Stomach (tissue), 9 donors: ENCODE results near the gene USP10. TPM values are rescaled to one million over a fixed set of nuclear protein-coding genes. Genes with fewer than 3 reads are reported as not detected.

Experiments used
- DNase-seq, 2 donors: peaks; one replicate each; pipeline versions ENCODE4 v3.0.0 to v3.0.0-alpha.2; 2013 to 2019
- H3K27ac ChIP-seq, 5 donors: fragments of 200-600 bp in 4 of 5; sonication (generic) in 4 of 5; one replicate each; pipeline ENCODE4 v1.5.1; 2013 to 2019; ENCODE audit warnings: mild to moderate bottlenecking in 1 of 5, moderate library complexity in 1 of 5
- H3K27me3 ChIP-seq, 3 donors: fragments of 200-600 bp; sonication (generic); one replicate each; pipeline ENCODE4 v1.5.1; 2017 to 2019; ENCODE audit warnings: mixed run types in 1 of 3
- H3K36me3 ChIP-seq, 4 donors: fragments of 200-600 bp; sonication (generic); 1 replicate in 3 of 4; 2 replicates in 1 of 4; pipeline ENCODE4 v1.5.1; 2016 to 2019
- H3K4me1 ChIP-seq, 4 donors: fragments of 200-600 bp; sonication (generic); one replicate each; pipeline ENCODE4 v1.5.1; 2016 to 2019
- H3K4me3 ChIP-seq, 4 donors: fragments of 200-600 bp; sonication (generic) in 3 of 4; one replicate each; pipeline ENCODE4 v1.5.1; 2016 to 2019; ENCODE audit warnings: mild to moderate bottlenecking in 1 of 4
- H3K9me3 ChIP-seq, 4 donors: fragments of 200-600 bp; sonication (generic); one replicate each; pipeline ENCODE4 v1.5.1; 2016 to 2019
- CTCF ChIP-seq, 7 experiments: fragments of 450-650 bp in 4 of 7; fragments of 200-600 bp in 3 of 7; sonication (generic) in 3 of 7; IDR thresholded peaks; one replicate each; pipeline ENCODE4 v1.5.1; 2016 to 2019; ENCODE audit warnings: antibody characterized with exemption in 7 of 7, control low read depth in 2 of 7, mild to moderate bottlenecking in 1 of 7
- EP300 ChIP-seq: sonication (generic); formaldehyde crosslinking; IDR thresholded peaks from one replicate; pipeline ENCODE4 v1.6.1; 2017; ENCODE audit warnings: antibody characterized with exemption
- POLR2A ChIP-seq, 4 donors: fragments of 450-650 bp; IDR thresholded peaks; one replicate each; pipeline ENCODE4 v1.6.1; 2016; ENCODE audit warnings: antibody characterized with exemption in 4 of 4, control low read depth in 2 of 4, mild to moderate bottlenecking in 1 of 4, moderate library complexity in 1 of 4
- POLR2AphosphoS5 ChIP-seq, 3 donors: sonication (generic); formaldehyde crosslinking; IDR thresholded peaks; one replicate each; pipeline ENCODE4 v1.6.1; 2016; ENCODE audit warnings: antibody characterized with exemption in 3 of 3
- whole genome bisulfite sequencing, 5 donors: extraction: QIAGEN DNeasy Blood & Tissue Kit in 3 of 5; methylation state at CpG; one replicate each; pipeline versions ENCODE4 v1.1.5 to v1.1.7; 2013 to 2018; 5-methylcytosine and 5-hydroxymethylcytosine counted together
- intact Hi-C: fragments of 100-400 bp; cut with DNase I; formaldehyde crosslinking; loops from one replicate; pipeline ENCODE4 v1.15.1; 2023; ENCODE audit warnings: low total_unique reads
- polyA plus RNA-seq, 3 donors: library from polyadenylated mRNA; stranded (reverse); fragments of 200-250 nt; gene quantifications; one replicate each; pipeline ENCODE4 v1.2.3, GENCODE V29; 2013
- total RNA-seq, 5 donors: library from RNA; depleted of rRNA; stranded (reverse); fragments of >200 nt; gene quantifications; one replicate each; pipeline versions ENCODE4 v1.1.0 to v1.2.3, GENCODE V29; 2014 to 2016
- donor health status: healthy with polysubstance abuse.
- donor health status: Bipolar disorder and iron deficiency.
- donor health status: healthy.

The USP10 gene
- total and polyA plus RNA-seq, 8 donors, result 17.1 to 183 (median 44.8) TPM

DNA sequence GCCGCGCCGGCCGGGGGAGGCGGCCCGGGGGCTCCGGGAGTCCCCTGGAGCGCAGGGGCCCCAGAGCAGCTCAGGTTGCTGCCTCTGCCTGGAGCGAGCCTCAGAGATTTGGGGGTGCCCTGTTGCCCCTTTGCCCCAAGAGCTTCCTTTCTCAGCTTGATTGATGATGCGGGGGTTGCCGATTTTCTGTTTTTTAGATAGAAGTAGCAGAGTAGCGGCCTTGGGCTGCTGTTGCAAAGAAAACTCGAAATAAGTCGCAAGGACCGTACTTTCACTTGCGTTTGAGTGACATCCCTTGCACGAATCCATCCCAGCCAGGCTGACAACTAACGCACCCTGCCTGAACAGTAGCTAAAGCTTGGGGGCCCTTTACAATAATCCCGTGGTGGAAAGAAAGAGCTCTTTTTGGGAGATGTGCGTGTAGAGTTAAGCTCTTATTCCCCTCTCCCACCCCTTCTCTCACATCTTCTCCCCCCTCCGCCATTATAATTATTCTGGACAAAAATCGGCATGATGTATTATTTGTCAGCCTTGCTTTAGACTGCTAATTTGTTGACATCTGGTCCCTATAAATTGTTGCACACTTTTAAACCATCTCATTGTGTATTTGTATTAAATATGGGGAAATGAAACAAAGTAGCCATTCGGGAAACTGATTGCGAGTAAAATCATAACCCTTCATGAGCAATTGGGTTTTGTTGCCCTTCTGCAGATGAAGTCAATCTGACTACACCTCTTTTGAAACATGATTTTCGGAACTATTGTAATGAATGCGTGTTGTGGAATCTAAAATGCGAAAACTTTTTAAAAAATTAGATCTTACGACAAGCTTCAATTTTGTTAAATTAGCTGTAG lies 873 bp downstream of the USP10 start:
- peaks cover 22 to 54% (median 44%) of the 10 kb centered on the region in 4 donors for H3K4me1 ChIP-seq
- WGBS, 5 donors, result 3 to 5% (median 4%) methylated on average over 19 to 28 of the region's 28 CpGs
- H3K4me3 ChIP-seq, result peak overlapping the region; percentile 98 to 100 (median 100)
- peak in 1 of 2 donors; percentile 63 for DNase-seq
- no peaks in the 10 kb centered on the region for H3K27me3 ChIP-seq
- intact Hi-C loops, result no loop called here
- H3K27ac ChIP-seq, result peak overlapping the region; percentile 86 to 96 (median 91)
- H3K36me3 ChIP-seq, result no peaks in the 10 kb centered on the region
- H3K9me3 ChIP-seq, result no peaks in the 10 kb centered on the region
- TF ChIP-seq EP300 (no peak), CTCF (IDR thresholded peaks at IDR 0.05) (no peak), POLR2A (IDR thresholded peaks at IDR 0.05) (no peak), POLR2AphosphoS5 (IDR thresholded peaks at IDR 0.05) (no peak)

DNA sequence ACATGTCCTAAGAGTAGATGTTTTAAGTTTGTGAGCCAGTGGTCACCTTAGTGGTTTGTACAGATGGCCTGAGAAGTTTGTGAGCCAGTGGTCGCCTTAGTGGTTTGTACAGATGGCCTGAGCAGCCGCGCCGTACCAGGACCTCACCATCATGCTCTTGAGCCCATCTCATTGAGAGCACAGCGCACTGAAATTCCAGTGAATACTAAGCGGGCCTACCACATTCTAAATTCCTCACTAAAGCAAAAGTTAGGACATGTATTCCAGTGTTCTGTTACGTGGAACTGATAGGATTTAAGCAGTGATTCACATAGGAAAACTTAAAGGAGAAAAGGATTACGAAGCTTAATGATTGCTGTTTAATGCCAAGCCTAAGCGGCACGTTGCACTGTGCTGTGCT lies 3.9 kb downstream of the USP10 start:
- H3K4me1 ChIP-seq, result peaks cover 22 to 75% (median 55%) of the 10 kb centered on the region in 4 donors

DNA sequence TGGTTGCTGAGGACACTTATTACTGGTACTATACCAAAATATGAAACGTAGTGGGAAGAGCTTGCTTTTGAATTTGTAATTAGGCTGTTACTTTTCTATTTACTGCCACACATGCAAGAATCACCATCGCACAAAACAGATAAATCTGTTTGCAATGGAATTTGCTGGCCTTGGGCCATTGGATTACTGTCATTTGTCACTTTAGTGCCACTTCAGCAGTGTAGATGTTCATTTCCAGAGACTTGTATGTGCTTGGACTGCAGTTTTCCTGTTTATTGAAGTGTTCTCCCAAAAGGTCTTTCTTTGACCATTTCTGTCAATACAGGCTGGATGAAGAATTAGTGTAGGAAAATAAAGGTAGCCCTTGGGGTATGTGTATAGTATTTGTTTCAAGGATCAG lies 4.5 kb downstream of the USP10 start:
- Histone ChIP-seq H3K27ac (no peak overlapping the region), H3K27me3 (no peaks in the 10 kb centered on the region), H3K9me3 (no peaks in the 10 kb centered on the region), H3K4me3 (no peak overlapping the region), H3K36me3 (peaks cover 0 to 7% (median 0%) of the 10 kb centered on the region in 4 donors), H3K4me1 (peaks cover 18 to 72% (median 51%) of the 10 kb centered on the region in 4 donors)
- intact Hi-C loops, result no loop called here
- no peak for DNase-seq
- TF ChIP-seq POLR2A (IDR thresholded peaks at IDR 0.05) (no peak), CTCF (IDR thresholded peaks at IDR 0.05) (no peak), POLR2AphosphoS5 (IDR thresholded peaks at IDR 0.05) (no peak), EP300 (no peak)
- WGBS, 5 donors, result 55 to 70% (median 63%) methylated on average over 2 of the region's 2 CpGs

More for the DNA sequence above, 3.9 kb downstream of the USP10 start:
- WGBS, 5 donors, result 78 to 83% (median 81%) methylated on average over 10 of the region's 10 CpGs
- H3K27me3 ChIP-seq, result no peaks in the 10 kb centered on the region
- intact Hi-C loops, result no loop called here
- H3K9me3 ChIP-seq, result no peaks in the 10 kb centered on the region
- TF ChIP-seq CTCF (IDR thresholded peaks at IDR 0.05), result no peak
- no peak for TF ChIP-seq POLR2AphosphoS5 (IDR thresholded peaks at IDR 0.05)
- TF ChIP-seq EP300, result no peak
- no peak for TF ChIP-seq POLR2A (IDR thresholded peaks at IDR 0.05)
- H3K4me3 ChIP-seq, result no peak overlapping the region
- H3K36me3 ChIP-seq, result peaks cover 0 to 1% (median 0%) of the 10 kb centered on the region in 4 donors
- H3K27ac ChIP-seq, result no peak overlapping the region
- no peak for DNase-seq

- Histone ChIP-seq H3K36me3 (peaks cover 0 to 9% (median 0%) of the 10 kb centered on the region in 4 donors), H3K4me3 (no peak overlapping the region), H3K4me1 (peaks cover 11 to 77% (median 55%) of the 10 kb centered on the region in 4 donors), H3K27ac (no peak overlapping the region), H3K9me3 (no peaks in the 10 kb centered on the region), H3K27me3 (no peaks in the 10 kb centered on the region)
- TF ChIP-seq POLR2AphosphoS5 (IDR thresholded peaks at IDR 0.05), result no peak
- no peak for TF ChIP-seq POLR2A (IDR thresholded peaks at IDR 0.05)
- TF ChIP-seq CTCF (IDR thresholded peaks at IDR 0.05), result no peak
- TF ChIP-seq EP300, result no peak
- intact Hi-C loops, result no loop called here
- WGBS, 5 donors, result 86 to 100% (median 94%) methylated on average over 1 of the region's 1 CpG
- DNase-seq, result no peak
Measured at GRCh38 chr16:84706856-84707255, 7.1 kb downstream of the USP10 start.
